Measurements from ENCODE around the gene SPATA32. TPM values are rescaled to one million over a fixed set of nuclear protein-coding genes. Genes with fewer than 3 reads are reported as not detected.

SPATA32 gene
- total RNA-seq, 2 experiments from 2014 or later = 0.20 to 0.27 TPM

DNA sequence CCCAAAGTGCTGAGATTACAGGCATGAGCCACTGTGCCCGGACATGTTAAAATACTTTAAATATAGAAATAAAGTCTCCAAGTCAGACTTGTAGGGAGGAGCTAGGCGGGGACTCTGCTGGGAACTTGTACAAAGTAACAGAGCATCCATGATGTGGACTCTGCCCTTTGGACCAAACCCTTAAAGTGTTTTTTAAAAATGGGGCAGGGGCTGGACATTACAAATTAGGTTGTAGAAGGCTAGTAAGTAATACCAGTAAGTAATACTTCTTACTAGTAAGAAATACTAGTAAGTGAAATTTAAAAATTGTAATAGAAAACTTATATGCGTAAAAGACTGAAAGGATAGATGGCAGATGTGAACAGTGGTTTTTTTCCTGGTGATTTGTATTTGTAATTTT lies 9.7 kb upstream of the SPATA32 start:
- H3K4me1 Mint-ChIP-seq (ENCODE audit: low read depth) = no peaks in the 10 kb centered on the region
- ATAC-seq (ENCODE audit: poor library complexity) = no peak
- H3K4me1 ChIP-seq (ENCODE audit: insufficient read depth, low read length) = peaks cover 6% of the 10 kb centered on the region
- TF ChIP-seq, protein P1, sequence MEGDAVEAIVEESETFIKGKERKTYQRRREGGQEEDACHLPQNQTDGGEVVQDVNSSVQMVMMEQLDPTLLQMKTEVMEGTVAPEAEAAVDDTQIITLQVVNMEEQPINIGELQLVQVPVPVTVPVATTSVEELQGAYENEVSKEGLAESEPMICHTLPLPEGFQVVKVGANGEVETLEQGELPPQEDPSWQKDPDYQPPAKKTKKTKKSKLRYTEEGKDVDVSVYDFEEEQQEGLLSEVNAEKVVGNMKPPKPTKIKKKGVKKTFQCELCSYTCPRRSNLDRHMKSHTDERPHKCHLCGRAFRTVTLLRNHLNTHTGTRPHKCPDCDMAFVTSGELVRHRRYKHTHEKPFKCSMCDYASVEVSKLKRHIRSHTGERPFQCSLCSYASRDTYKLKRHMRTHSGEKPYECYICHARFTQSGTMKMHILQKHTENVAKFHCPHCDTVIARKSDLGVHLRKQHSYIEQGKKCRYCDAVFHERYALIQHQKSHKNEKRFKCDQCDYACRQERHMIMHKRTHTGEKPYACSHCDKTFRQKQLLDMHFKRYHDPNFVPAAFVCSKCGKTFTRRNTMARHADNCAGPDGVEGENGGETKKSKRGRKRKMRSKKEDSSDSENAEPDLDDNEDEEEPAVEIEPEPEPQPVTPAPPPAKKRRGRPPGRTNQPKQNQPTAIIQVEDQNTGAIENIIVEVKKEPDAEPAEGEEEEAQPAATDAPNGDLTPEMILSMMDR (IDR thresholded peaks at IDR 0.05) = no peak
- H3K27me3 ChIP-seq (ENCODE audit: control insufficient read depth in 1 of 2, insufficient read depth in 2 of 2, low read length in 2 of 2) = no peaks in the 10 kb centered on the region
- no peak overlapping the region for H3K27ac ChIP-seq (ENCODE audit: low read depth in 1 of 2, low read length in 2 of 2)
- H3K36me3 ChIP-seq (ENCODE audit: insufficient read depth, low read length) = peaks cover 85% of the 10 kb centered on the region
- intact Hi-C loops (cut with DNase I, micrococcal nuclease) = loop anchor here (1.0 to 2.0 kb wide), 3 partner anchors 25 to 52 kb away; no protein-coding TSS in a partner anchor
- no peaks in the 10 kb centered on the region for H3K27me3 Mint-ChIP-seq
- CTCF ChIA-PET = interaction anchor here (0.6 to 3.2 kb wide), 6 partner anchors 16 to 1506 kb away, joined by 3 to 18 read pairs (median 4); no protein-coding TSS in a partner anchor
- H3K36me3 Mint-ChIP-seq (ENCODE audit: low read depth) = peaks cover 72% of the 10 kb centered on the region
- no peaks in the 10 kb centered on the region for H3K9me3 Mint-ChIP-seq
- POLR2A ChIA-PET = interaction anchor here (0.7 to 1.7 kb wide), 4 partner anchors 23 to 123 kb away, joined by 3 to 6 read pairs (median 4); partner anchors contain the start of genes HEXIM1 and MAP3K14
- H3K9me3 ChIP-seq (ENCODE audit: control insufficient read depth in 1 of 2, insufficient read depth in 1 of 2, low read length in 2 of 2) = no peaks in the 10 kb centered on the region
- H3K4me3 Mint-ChIP-seq = no peak overlapping the region
- H3K4me3 ChIP-seq (ENCODE audit: low read length) = no peak overlapping the region
- no peak for DNase-seq
- H3K27ac Mint-ChIP-seq = no peak overlapping the region

DNA sequence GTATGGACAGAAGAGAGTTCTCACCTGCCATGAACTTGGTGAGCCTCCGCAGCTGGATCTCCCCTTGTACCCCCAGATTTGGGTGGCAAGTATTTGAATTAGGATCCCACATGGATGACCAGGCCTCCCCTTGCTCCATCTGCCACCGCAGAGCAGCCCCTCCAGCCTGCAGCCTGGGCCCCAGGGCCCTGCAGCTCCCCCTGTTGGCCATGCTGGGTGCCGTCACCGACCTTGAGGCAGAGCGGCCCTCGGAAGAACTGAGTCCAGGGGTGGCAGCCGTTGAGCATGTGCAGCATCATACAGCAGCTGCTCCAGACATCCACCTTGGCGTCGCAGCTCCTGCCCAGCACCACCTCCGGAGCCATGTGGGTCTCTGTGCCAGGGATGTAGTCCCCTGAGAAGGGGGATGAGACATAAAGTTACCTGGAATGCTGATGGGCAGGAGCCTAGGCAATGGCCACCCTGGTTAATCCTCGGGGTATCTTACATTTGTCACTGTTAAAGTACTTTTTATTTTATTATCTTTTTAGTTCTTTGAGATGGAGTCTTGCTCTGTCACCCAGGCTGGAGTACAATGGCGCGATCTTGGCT lies 9.0 kb upstream of the SPATA32 start:
- TF ChIP-seq, protein P1 (IDR thresholded peaks at IDR 0.05) = peak; percentile 71
- H3K36me3 ChIP-seq (ENCODE audit: insufficient read depth, low read length) = peaks cover 87% of the 10 kb centered on the region
- no peak overlapping the region for H3K4me3 ChIP-seq (ENCODE audit: low read length)
- intact Hi-C loops (cut with DNase I, micrococcal nuclease) = loop anchor here (1.0 to 2.0 kb wide), 3 partner anchors 24 to 52 kb away; no protein-coding TSS in a partner anchor
- H3K9me3 ChIP-seq (ENCODE audit: control insufficient read depth in 1 of 2, insufficient read depth in 1 of 2, low read length in 2 of 2) = no peaks in the 10 kb centered on the region
- CTCF ChIA-PET = interaction anchor here (0.5 to 3.2 kb wide), 9 partner anchors 15 to 115 kb away, joined by 3 to 18 read pairs (median 4); no protein-coding TSS in a partner anchor
- POLR2A ChIA-PET = interaction anchor here (0.7 to 1.7 kb wide), 5 partner anchors 16 to 123 kb away, joined by 3 to 6 read pairs (median 3); partner anchors contain the start of genes HEXIM1 and MAP3K14
- H3K4me1 Mint-ChIP-seq (ENCODE audit: low read depth) = no peaks in the 10 kb centered on the region
- no peaks in the 10 kb centered on the region for H3K27me3 ChIP-seq (ENCODE audit: control insufficient read depth in 1 of 2, insufficient read depth in 2 of 2, low read length in 2 of 2)
- H3K4me1 ChIP-seq (ENCODE audit: insufficient read depth, low read length) = peaks cover 6% of the 10 kb centered on the region
- H3K27ac Mint-ChIP-seq = no peak overlapping the region
- no peak overlapping the region for H3K4me3 Mint-ChIP-seq
- H3K27ac ChIP-seq (ENCODE audit: low read depth in 1 of 2, low read length in 2 of 2) = no peak overlapping the region
- ATAC-seq (ENCODE audit: poor library complexity) (peak; percentile 85), DNase-seq (peak; percentile 27 to 74 (median 51))
- no peaks in the 10 kb centered on the region for H3K27me3 Mint-ChIP-seq
- no peaks in the 10 kb centered on the region for H3K9me3 Mint-ChIP-seq
- peaks cover 75% of the 10 kb centered on the region for H3K36me3 Mint-ChIP-seq (ENCODE audit: low read depth)

DNA sequence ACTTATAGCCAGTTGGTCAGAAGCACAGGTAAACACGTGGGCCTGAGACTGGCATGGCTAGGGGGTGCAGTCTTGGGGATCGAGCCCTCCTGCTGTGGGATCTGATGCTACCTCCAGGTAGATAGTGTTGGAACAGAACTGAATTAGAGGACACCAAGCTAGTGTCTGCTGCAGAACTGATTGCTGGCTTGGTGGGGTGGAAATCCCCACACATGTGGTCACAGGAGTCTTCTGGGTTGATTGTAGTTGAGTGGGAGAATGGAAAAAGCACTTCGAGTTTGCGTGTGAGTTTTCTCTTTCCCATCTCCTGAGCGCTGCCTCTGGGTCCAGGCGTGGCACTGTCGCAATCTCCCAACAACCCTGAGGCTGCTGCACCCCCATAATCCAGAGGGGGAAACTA lies 8.0 kb upstream of the SPATA32 start:
- intact Hi-C loops (cut with DNase I, micrococcal nuclease) = loop anchor here (2.0 kb wide), 2 partner anchors 23 to 35 kb away; no protein-coding TSS in a partner anchor
- no peaks in the 10 kb centered on the region for H3K9me3 ChIP-seq (ENCODE audit: control insufficient read depth in 1 of 2, insufficient read depth in 1 of 2, low read length in 2 of 2)
- H3K36me3 ChIP-seq (ENCODE audit: insufficient read depth, low read length) = peaks cover 93% of the 10 kb centered on the region

More for the DNA sequence above, 8.0 kb upstream of the SPATA32 start:
- TF ChIP-seq, protein P1 (IDR thresholded peaks at IDR 0.05) = no peak
- H3K27me3 Mint-ChIP-seq = no peaks in the 10 kb centered on the region
- no peak for ATAC-seq (ENCODE audit: poor library complexity)
- no peak overlapping the region for H3K4me3 ChIP-seq (ENCODE audit: low read length)
- H3K4me1 Mint-ChIP-seq (ENCODE audit: low read depth) = no peaks in the 10 kb centered on the region
- ChIA-PET POLR2A (interaction anchor here (0.7 kb wide), 1 partner anchor 21 kb away, joined by 4 read pairs; no protein-coding TSS in a partner anchor), CTCF (interaction anchor here (1.0 to 3.2 kb wide), 3 partner anchors 22 to 53 kb away, joined by 3 to 18 read pairs (median 3); no protein-coding TSS in a partner anchor)
- no peak overlapping the region for H3K27ac ChIP-seq (ENCODE audit: low read depth in 1 of 2, low read length in 2 of 2)
- no peaks in the 10 kb centered on the region for H3K27me3 ChIP-seq (ENCODE audit: control insufficient read depth in 1 of 2, insufficient read depth in 2 of 2, low read length in 2 of 2)
- DNase-seq = no peak
- H3K36me3 Mint-ChIP-seq (ENCODE audit: low read depth) = peaks cover 81% of the 10 kb centered on the region
- H3K27ac Mint-ChIP-seq = peak overlapping the region; percentile 20
- no peak overlapping the region for H3K4me3 Mint-ChIP-seq
- peaks cover 6% of the 10 kb centered on the region for H3K4me1 ChIP-seq (ENCODE audit: insufficient read depth, low read length)
- no peaks in the 10 kb centered on the region for H3K9me3 Mint-ChIP-seq

Measured in CD4-positive, alpha-beta T cell (primary cell).